Stomach (tissue), 4 donors: ENCODE data around the gene RPS3.

Source experiments
- CTCF ChIP-seq, 7 experiments: fragments of 450-650 bp in 4 of 7; fragments of 200-600 bp in 3 of 7; sonication (generic) in 3 of 7; IDR thresholded peaks; one replicate each; pipeline ENCODE4 v1.5.1; 2016 to 2019; ENCODE audit warnings: antibody characterized with exemption in 7 of 7, control low read depth in 2 of 7, mild to moderate bottlenecking in 1 of 7
- EP300 ChIP-seq: sonication (generic); formaldehyde crosslinking; IDR thresholded peaks from one replicate; pipeline ENCODE4 v1.6.1; 2017; ENCODE audit warnings: antibody characterized with exemption
- POLR2A ChIP-seq, 4 donors: fragments of 450-650 bp; IDR thresholded peaks; one replicate each; pipeline ENCODE4 v1.6.1; 2016; ENCODE audit warnings: antibody characterized with exemption in 4 of 4, control low read depth in 2 of 4, mild to moderate bottlenecking in 1 of 4, moderate library complexity in 1 of 4

GRCh38 chr11:75430714-75431532 is 31.6 kb downstream of the RPS3 start:
- TF ChIP-seq CTCF (IDR thresholded peaks at IDR 0.05) (no peak), POLR2A (IDR thresholded peaks at IDR 0.05) (no peak), EP300 (no peak)
